ENCODE measurements around the gene LGR6. TPM values are rescaled to one million over a fixed set of nuclear protein-coding genes. Genes with fewer than 3 reads are reported as not detected.
A peak's percentile ranks its signal among the peaks of the same experiment; 100 is the strongest.

LGR6 gene
- total and polyA plus RNA-seq, 2 experiments from 2014 or later = 0.66 to 0.89 TPM

GRCh38 chr1:202162418-202163280, 30.9 kb upstream of the LGR6 start:
- H3K4me3 Mint-ChIP-seq = no peak overlapping the region
- Histone ChIP-seq H3K27me3 (ENCODE audit: insufficient read depth) (no peaks in the 10 kb centered on the region), H4K20me1 (replicated peaks; ENCODE audit: insufficient read depth) (no peaks in the 10 kb centered on the region), H3K4me2 (no peak overlapping the region), H3F3A (replicated peaks; ENCODE audit: low read depth) (0 out of 2 replicates have a peak, but pooled peaks cover 2% of the 10 kb centered on the region), H3K36me3 (ENCODE audit: insufficient read depth) (no peaks in the 10 kb centered on the region), H2AFZ (peak overlapping the region; percentile 69; the same call in 1 of the 2 replicates), H3K4me3 (no peak overlapping the region), H3K9me2 (ENCODE audit: insufficient read depth) (no peaks in the 10 kb centered on the region), H3K27ac (ENCODE audit: low read depth) (no peak overlapping the region), H3K4me1 (ENCODE audit: insufficient read depth) (peaks cover 14% of the 10 kb centered on the region), H3K79me2 (replicated peaks; ENCODE audit: insufficient read depth) (no peaks in the 10 kb centered on the region)
- peaks cover 19% of the 10 kb centered on the region for H3K27me3 Mint-ChIP-seq (ENCODE audit: insufficient read depth, low read depth, poor library complexity)
- ATAC-seq = no peak
- no peaks in the 10 kb centered on the region for H3K36me3 Mint-ChIP-seq (ENCODE audit: low read depth)
- no peak overlapping the region; the same call in 1 of the 2 replicates for H3K27ac Mint-ChIP-seq
- DNase-seq (ENCODE audit: low spot score) = no peak
- TF ChIP-seq EZH2phosphoT487 (IDR thresholded peaks at IDR 0.05; ENCODE audit: unreplicated experiment) (no peak), ETS1 (IDR thresholded peaks at IDR 0.05) (no peak)
- H3K9me3 Mint-ChIP-seq = peaks cover 3% of the 10 kb centered on the region; the same call in 1 of the 3 replicates
- H3K4me1 Mint-ChIP-seq = peaks cover 59% of the 10 kb centered on the region

- Mint-ChIP-seq H3K4me1 (peaks cover 66% of the 10 kb centered on the region), H3K9me3 (peaks cover 3% of the 10 kb centered on the region; the same call in 1 of the 3 replicates), H3K4me3 (no peak overlapping the region), H3K27me3 (ENCODE audit: insufficient read depth, low read depth, poor library complexity) (peaks cover 24% of the 10 kb centered on the region), H3K27ac (no peak overlapping the region), H3K36me3 (ENCODE audit: low read depth) (no peaks in the 10 kb centered on the region)
- Histone ChIP-seq H3K27ac (ENCODE audit: low read depth) (no peak overlapping the region), H4K20me1 (replicated peaks; ENCODE audit: insufficient read depth) (no peaks in the 10 kb centered on the region), H3K9me2 (ENCODE audit: insufficient read depth) (no peaks in the 10 kb centered on the region), H2AFZ (peak overlapping the region; percentile 69), H3K79me2 (replicated peaks; ENCODE audit: insufficient read depth) (no peaks in the 10 kb centered on the region), H3K4me3 (no peak overlapping the region), H3K4me1 (ENCODE audit: insufficient read depth) (peaks cover 14% of the 10 kb centered on the region), H3K36me3 (ENCODE audit: insufficient read depth) (no peaks in the 10 kb centered on the region), H3K27me3 (ENCODE audit: insufficient read depth) (no peaks in the 10 kb centered on the region), H3K4me2 (no peak overlapping the region), H3F3A (replicated peaks; ENCODE audit: low read depth) (0 out of 2 replicates have a peak, but pooled peaks cover 2% of the 10 kb centered on the region)
- no peak for DNase-seq (ENCODE audit: low spot score)
- no peak for TF ChIP-seq ZNF331 (CRISPR knock-in tag; IDR thresholded peaks at IDR 0.05; ENCODE audit: low read depth)
- no peak for ATAC-seq
These were observed 30.0 kb upstream of the LGR6 start for GRCh38 chr1:202163281-202164270.

- Histone ChIP-seq H3K9me2 (ENCODE audit: insufficient read depth) (no peaks in the 10 kb centered on the region), H3K27me3 (ENCODE audit: insufficient read depth) (no peaks in the 10 kb centered on the region), H3K27ac (ENCODE audit: low read depth) (no peak overlapping the region), H3K79me2 (replicated peaks; ENCODE audit: insufficient read depth) (no peaks in the 10 kb centered on the region), H3K4me3 (no peak overlapping the region), H3K4me1 (ENCODE audit: insufficient read depth) (peaks cover 13% of the 10 kb centered on the region), H4K20me1 (replicated peaks; ENCODE audit: insufficient read depth) (no peaks in the 10 kb centered on the region), H2AFZ (no peak overlapping the region), H3K36me3 (ENCODE audit: insufficient read depth) (no peaks in the 10 kb centered on the region), H3K4me2 (no peak overlapping the region), H3F3A (replicated peaks; ENCODE audit: low read depth) (no peaks in the 10 kb centered on the region)
- no peaks in the 10 kb centered on the region for H3K36me3 Mint-ChIP-seq (ENCODE audit: low read depth)
- ATAC-seq (no peak), DNase-seq (ENCODE audit: low spot score) (no peak)
- peaks cover 20% of the 10 kb centered on the region for H3K27me3 Mint-ChIP-seq (ENCODE audit: insufficient read depth, low read depth, poor library complexity)
- no peak overlapping the region for H3K4me3 Mint-ChIP-seq
- H3K27ac Mint-ChIP-seq = no peak overlapping the region
- H3K9me3 Mint-ChIP-seq = peaks cover 1% of the 10 kb centered on the region; the same call in 1 of the 3 replicates
- peaks cover 60% of the 10 kb centered on the region for H3K4me1 Mint-ChIP-seq
- no peak for TF ChIP-seq POLR2AphosphoS5 (IDR thresholded peaks at IDR 0.05; ENCODE audit: low read depth)
- TF ChIP-seq EZH2 (IDR thresholded peaks at IDR 0.05; ENCODE audit: low read depth, unreplicated experiment) = no peak
- TF ChIP-seq CTCF (conservative IDR thresholded peaks at IDR 0.05; ENCODE audit: low read depth in 2 of 2) = no peak
- no peak for TF ChIP-seq EZH2phosphoT487 (IDR thresholded peaks at IDR 0.05; ENCODE audit: unreplicated experiment)
- no peak for TF ChIP-seq STAT1 (IDR thresholded peaks at IDR 0.05; ENCODE audit: unreplicated experiment)
These were observed 29.1 kb upstream of the LGR6 start for GRCh38 chr1:202164271-202165037.

All from GM23338 (cell line).